GM12878 (cell line): ENCODE measurements around the gene DISP3. TPM values are rescaled to one million over a fixed set of nuclear protein-coding genes. Genes with fewer than 3 reads are reported as not detected.

Source experiments
- ATAC-seq: fragments of 200-7000 bp; cut with Tn5 transposase; 3 replicates; pipeline ENCODE4 v1.9.1; 2020; ENCODE audit warnings: mild to moderate bottlenecking, moderate library complexity
- BruUV-seq: library from RNA; stranded (reverse); fragments of 400-500 nt; replicated peaks from 2 replicates; lab custom pipeline; 2021; lab: Mats Ljungman, UMichigan
- CTCF ChIA-PET: fragments of 300-600 bp; sonication (Branson Sonifier 250); formaldehyde crosslinking; extraction: SDS; loops from one replicate; lab custom pipeline; 2021; ENCODE audit warnings: inconsistent platforms; lab: Yijun Ruan, JAX
- POLR2A ChIA-PET: fragments of 350-600 bp; formaldehyde crosslinking; extraction: SDS; loops from one replicate; lab custom pipeline; 2021; ENCODE audit warnings: inconsistent platforms; lab: Charles Lee
- RAD21 ChIA-PET: fragments of 300-600 bp; sonication (Branson Sonifier 250); formaldehyde crosslinking; loops from one replicate; lab custom pipeline; 2023; ENCODE audit warnings: antibody characterized with exemption; ENCODE audit not compliant: unreplicated experiment; lab: Charles Lee
- SMC1A ChIA-PET: fragments of 300-600 bp; sonication (Branson Sonifier 250); formaldehyde crosslinking; loops from one replicate; lab custom pipeline; 2023; ENCODE audit not compliant: unreplicated experiment, uncharacterized antibody; lab: Charles Lee
- DNase-seq: peaks from one replicate; pipeline ENCODE4 v3.0.0-alpha.2; 2011; ENCODE audit warnings: low read depth, low spot score
- FAIRE-seq: peaks from 3 replicates; lab custom pipeline; 2011; peaks lifted over from hg19 to GRCh38; lab: Jason Lieb, UNC
- H2AFZ ChIP-seq: 2 replicates; pipeline ENCODE4 v1.6.0; 2011; ENCODE audit warnings: low read depth, low read length, control low read depth; ENCODE audit not compliant: control insufficient read depth
- H3K27ac ChIP-seq: 2 replicates; pipeline ENCODE4 v1.5.1; 2011; ENCODE audit warnings: control low read depth; ENCODE audit not compliant: control insufficient read depth, insufficient read depth
- H3K27me3 ChIP-seq, 2 experiments: replicated peaks in 1 of 2; 2 replicates each; pipeline versions ENCODE4 v1.6.0 to v1.6.1; 2011; ENCODE audit warnings: low read length in 1 of 2; ENCODE audit not compliant: control insufficient read depth in 2 of 2, insufficient read depth in 2 of 2
- H3K36me3 ChIP-seq, 2 experiments: 2 replicates each; pipeline ENCODE4 v1.5.1; 2011; ENCODE audit warnings: low read length in 1 of 2; ENCODE audit not compliant: control insufficient read depth in 2 of 2, insufficient read depth in 2 of 2
- H3K4me1 ChIP-seq: 2 replicates; pipeline ENCODE4 v1.6.1; 2011; ENCODE audit warnings: mild to moderate bottlenecking, low read length, moderate library complexity, mixed read lengths; ENCODE audit not compliant: control insufficient read depth, insufficient read depth
- H3K4me2 ChIP-seq: 2 replicates; pipeline ENCODE4 v1.6.0; 2011; ENCODE audit warnings: control low read depth; ENCODE audit not compliant: control insufficient read depth, insufficient read depth
- H3K4me3 ChIP-seq: fragments of 200-600 bp; sonication (generic); 2 replicates; pipeline ENCODE4 v1.5.1; 2016
- H3K79me2 ChIP-seq: 2 replicates; pipeline ENCODE4 v1.6.0; 2011; ENCODE audit warnings: low read length; ENCODE audit not compliant: control insufficient read depth, insufficient read depth
- H3K9ac ChIP-seq: 2 replicates; pipeline ENCODE4 v1.8.0; 2011; ENCODE audit warnings: low read length, control low read depth, mixed read lengths; ENCODE audit not compliant: control insufficient read depth, insufficient read depth
- H3K9me3 ChIP-seq: replicated peaks from 3 replicates; pipeline ENCODE4 v1.5.1; 2011; ENCODE audit warnings: mild to moderate bottlenecking, low read length; ENCODE audit not compliant: control insufficient read depth, insufficient read depth
- H4K20me1 ChIP-seq: 2 replicates; pipeline ENCODE4 v1.6.0; 2011; ENCODE audit not compliant: control insufficient read depth, insufficient read depth
- ATF3 ChIP-seq: IDR thresholded peaks from 2 replicates; pipeline ENCODE4 v1.6.1; 2011; ENCODE audit warnings: low read depth, mild to moderate bottlenecking, low read length, moderate library complexity, borderline replicate concordance; ENCODE audit errors: extremely low read depth
- E4F1 ChIP-seq: fragments of 450-650 bp; IDR thresholded peaks from 2 replicates; pipeline ENCODE4 v1.6.1; 2018; ENCODE audit warnings: borderline replicate concordance, mild to moderate bottlenecking; ENCODE audit not compliant: partially characterized antibody
- HDAC2 ChIP-seq: fragments of 200-600 bp; sonication (generic); IDR thresholded peaks from 2 replicates; pipeline ENCODE4 v1.6.1; 2017
- NFXL1 ChIP-seq: fragments of 450-650 bp; IDR thresholded peaks from 2 replicates; pipeline ENCODE4 v1.6.1; 2017; ENCODE audit warnings: antibody characterized with exemption, mild to moderate bottlenecking, borderline replicate concordance
- PRDM15 ChIP-seq: fragments of 450-650 bp; formaldehyde crosslinking; IDR thresholded peaks from 2 replicates; pipeline ENCODE4 v1.4.0; 2020; ENCODE audit warnings: mild to moderate bottlenecking, moderate library complexity
- RB1 ChIP-seq: fragments of 450-650 bp; formaldehyde crosslinking; IDR thresholded peaks from 2 replicates; pipeline ENCODE4 v1.6.1; 2017; ENCODE audit warnings: mild to moderate bottlenecking, borderline replicate concordance
- SPI1 ChIP-seq: IDR thresholded peaks from 2 replicates; pipeline ENCODE4 v1.6.1; 2011; ENCODE audit warnings: low read depth, mild to moderate bottlenecking, low read length, moderate library complexity, borderline replicate concordance; ENCODE audit not compliant: insufficient read depth
- YBX1 ChIP-seq: fragments of 450-650 bp; IDR thresholded peaks from 2 replicates; pipeline ENCODE4 v1.6.1; 2016; ENCODE audit warnings: antibody characterized with exemption
- ZNF207 ChIP-seq: fragments of 450-650 bp; IDR thresholded peaks from 2 replicates; pipeline ENCODE4 v1.6.1; 2014; ENCODE audit warnings: antibody characterized with exemption, mild to moderate bottlenecking, borderline replicate concordance
- ZNF687 ChIP-seq: fragments of 450-650 bp; IDR thresholded peaks from 2 replicates; pipeline ENCODE4 v1.6.1; 2017; ENCODE audit warnings: mild to moderate bottlenecking, moderate library complexity
- ZSCAN29 ChIP-seq: fragments of 450-650 bp; IDR thresholded peaks from 2 replicates; pipeline ENCODE4 v1.6.1; 2017; ENCODE audit warnings: mild to moderate bottlenecking, moderate library complexity
- WGBS: methylation state at CpG from one replicate; pipeline ENCODE4 v1.1.6; 2016; ENCODE audit warnings: low lambda C conversion rate; ENCODE audit not compliant: insufficient replicate concordance, insufficient coverage; ENCODE audit errors: missing lambda C conversion rate; 5-methylcytosine and 5-hydroxymethylcytosine counted together
- in situ Hi-C: fragments of 300-500 bp; cut with MboI; formaldehyde crosslinking; loops from 9 replicates; pipeline ENCODE4 v1.14.3; 2018; ENCODE audit warnings: mixed read lengths
- intact Hi-C: fragments of 100-400 bp; cut with micrococcal nuclease; formaldehyde crosslinking; loops from one replicate; pipeline ENCODE4 v1.14.2; 2022; ENCODE audit not compliant: unreplicated experiment
- polyA plus RNA-seq, 11 experiments: library from polyadenylated mRNA; depleted of rRNA in 4 of 11; unstranded in 6 of 11; stranded (reverse) in 5 of 11; fragments of >200 nt; fragmentation: Nextera tagmentation in 4 of 11; fragmentation: Illumina TruSeq in 1 of 11; extraction: Ambion mirVana in 4 of 11; extraction: Trizol in 1 of 11; gene quantifications; 1 replicate in 1 of 11; 2 replicates in 10 of 11; pipeline versions ENCODE4 v1.2.1 to v1.2.3, GENCODE V29; 2011 to 2016; ENCODE audit warnings: inconsistent platforms in 2 of 11, missing spikeins in 2 of 11, low read depth in 1 of 11
- total RNA-seq, 4 experiments: library from RNA; depleted of rRNA in 3 of 4; stranded (reverse); fragments of >200 nt in 3 of 4; fragmentation: Illumina TruSeq in 1 of 4; extraction: Trizol in 1 of 4; gene quantifications; 2 replicates each; pipeline versions ENCODE4 v1.2.1 to v1.2.3, GENCODE V29; 2013 to 2021

Gene DISP3
- total and polyA plus RNA-seq, 10 of the 15 experiments (the other 5 are each of a cell fraction or from before 2014, with no cell fraction given) = under 0.01 to 0.18 (median 0.09) TPM; not detected in 2

GRCh38 chr1:11558871-11559590 lies 80.1 kb downstream of the DISP3 start (continued):
- TF ChIP-seq ZNF687 = no peak
- TF ChIP-seq, all 136 proteins: peak for 0

- ATAC-seq (no peak), FAIRE-seq (no peak)
- SMC1A ChIA-PET = no interaction called here
- TF ChIP-seq PRDM15 (CRISPR knock-in tag) (no peak), ATF3 (no peak), ZSCAN29 (no peak), SPI1 (no peak), NFXL1 (no peak), YBX1 (no peak), HDAC2 (no peak), E4F1 (no peak), ZNF207 (no peak), RB1 (no peak)
These were observed 80.6 kb downstream of the DISP3 start for GRCh38 chr1:11559591-11559970.

More at GRCh38 chr1:11559591-11559970, 80.6 kb downstream of the DISP3 start:
- Histone ChIP-seq H2AFZ (no peak overlapping the region), H3K4me3 (no peak overlapping the region), H3K27ac (no peak overlapping the region), H3K9me3 (no peaks in the 10 kb centered on the region), H3K27me3 (peaks cover 0 to 5% of the 10 kb centered on the region in 2 experiments; a peak in 3 of 4 replicates), H3K4me2 (no peak overlapping the region), H4K20me1 (no peaks in the 10 kb centered on the region; the same call in 1 of the 2 replicates), H3K4me1 (no peaks in the 10 kb centered on the region), H3K79me2 (no peaks in the 10 kb centered on the region), H3K36me3 (no peaks in the 10 kb centered on the region), H3K9ac (no peak overlapping the region)
- in situ Hi-C loops (no loop called here), intact Hi-C loops (no loop called here)
- RAD21 ChIA-PET = no interaction called here
- POLR2A ChIA-PET = no interaction called here
- CTCF ChIA-PET = no interaction called here
- BruUV-seq = no TSS peak
- DNase-seq = no peak
- 33% methylated on average over 6 of the region's 6 CpGs for WGBS
